ENCODE data around the gene ZNF205.

Gene ZNF205

GRCh38 chr16:3106205-3106928 lies 6.0 kb upstream of the ZNF205 start:
- DNase-seq, result peak; percentile 95

GRCh38 chr16:3112881-3113574 lies 642 bp downstream of the ZNF205 start:
- DNase-seq, result no peak

GRCh38 chr16:3113765-3114479 lies 1.5 kb downstream of the ZNF205 start:
- DNase-seq, result no peak

GRCh38 chr16:3115003-3115402 lies 2.6 kb downstream of the ZNF205 start:
- no peak for DNase-seq

GRCh38 chr16:3115561-3115960 lies 3.2 kb downstream of the ZNF205 start:
- no peak for DNase-seq

- no peak for DNase-seq
Observed at GRCh38 chr16:3118204-3118790, 5.9 kb downstream of the ZNF205 start.

- DNase-seq, result no peak
Observed at GRCh38 chr16:3118846-3119245, 6.5 kb downstream of the ZNF205 start.

- DNase-seq, result no peak
Observed at GRCh38 chr16:3119286-3119685, 6.9 kb downstream of the ZNF205 start.

GRCh38 chr16:3119701-3120408 lies 7.5 kb downstream of the ZNF205 start:
- DNase-seq, result no peak

- DNase-seq, result no peak
Observed at GRCh38 chr16:3120435-3120834, 8.0 kb downstream of the ZNF205 start.

- peak; percentile 57 for DNase-seq
Observed at GRCh38 chr16:3121851-3122467, 9.6 kb downstream of the ZNF205 start.

GRCh38 chr16:3122926-3123570 lies 10.7 kb downstream of the ZNF205 start:
- no peak for DNase-seq

- peak; percentile 96 for DNase-seq
Observed at GRCh38 chr16:3123986-3124886, 11.8 kb downstream of the ZNF205 start.

GRCh38 chr16:3127745-3128144 lies 15.4 kb downstream of the ZNF205 start:
- DNase-seq, result peak; percentile 83

- peak; percentile 83 for DNase-seq
Observed at GRCh38 chr16:3129137-3130131, 17.0 kb downstream of the ZNF205 start.

- peak; percentile 39 for DNase-seq
Observed at GRCh38 chr16:3131755-3132377, 19.5 kb downstream of the ZNF205 start.

- peak; percentile 6 for DNase-seq
Observed at GRCh38 chr16:3133844-3134243, 21.5 kb downstream of the ZNF205 start.

- peak; percentile 99 for DNase-seq
Observed at GRCh38 chr16:3134338-3135125, 22.1 kb downstream of the ZNF205 start, which contains the start of gene ZNF213. Gene ZNF213, plus strand, starts transcription at chr16:3135029. Its CDS starts 2,252 bp downstream, at chr16:3137281.

Data from NCI-H345 (cell line).